CD14-positive monocyte (primary cell): Measurements from ENCODE around the gene LIPK. TPM values are rescaled to one million over a fixed set of nuclear protein-coding genes. Genes with fewer than 3 reads are reported as not detected.

Experiments used
- DNase-seq, 3 donors: peaks; one replicate each; pipeline ENCODE4 v3.0.0-alpha.2; 2011 to 2022
- H2AFZ ChIP-seq: 2 replicates; pipeline ENCODE4 v1.6.0; 2012; ENCODE audit warnings: mild to moderate bottlenecking, low read depth, low read length, inconsistent platforms; ENCODE audit not compliant: insufficient read depth, poor library complexity, severe bottlenecking
- H3K27ac ChIP-seq, 2 donors: 1 replicate in 1 of 2; 2 replicates in 1 of 2; pipeline ENCODE4 v1.5.1; 2012 to 2013; ENCODE audit warnings: low read length in 2 of 2, control low read depth in 1 of 2, inconsistent platforms in 1 of 2, low read depth in 1 of 2, mild to moderate bottlenecking in 1 of 2
- H3K27me3 ChIP-seq, 2 donors: one replicate each; pipeline versions ENCODE4 v1.6.0 to v1.6.1; 2011 to 2013; ENCODE audit warnings: low read length in 2 of 2; ENCODE audit not compliant: control insufficient read depth in 2 of 2, insufficient read depth in 2 of 2
- H3K36me3 ChIP-seq, 2 donors: replicated peaks in 1 of 2; 1 replicate in 1 of 2; 2 replicates in 1 of 2; pipeline versions ENCODE4 v1.5.1 to v1.6.1; 2012 to 2013; ENCODE audit warnings: low read length in 2 of 2, control low read depth in 1 of 2, inconsistent platforms in 1 of 2, mild to moderate bottlenecking in 1 of 2; ENCODE audit not compliant: insufficient read depth in 2 of 2, control insufficient read depth in 1 of 2
- H3K4me1 ChIP-seq, 2 donors: 1 replicate in 1 of 2; 2 replicates in 1 of 2; pipeline versions ENCODE4 v1.5.1 to v1.6.1; 2012 to 2013; ENCODE audit warnings: low read length in 2 of 2, control low read depth in 1 of 2, inconsistent platforms in 1 of 2, mild to moderate bottlenecking in 1 of 2, moderate library complexity in 1 of 2; ENCODE audit not compliant: insufficient read depth in 2 of 2, control insufficient read depth in 1 of 2
- H3K4me2 ChIP-seq: replicated peaks from 2 replicates; pipeline ENCODE3; 2012; ENCODE audit warnings: low read length, moderate library complexity, mild to moderate bottlenecking; ENCODE audit not compliant: poor library complexity, severe bottlenecking; ENCODE audit errors: extremely low read depth
- H3K4me3 ChIP-seq, 3 experiments: fragments of 200-600 bp in 1 of 3; sonication (generic) in 1 of 3; replicated peaks in 1 of 3; 1 replicate in 2 of 3; 2 replicates in 1 of 3; pipeline ENCODE4 v1.5.1; 2011 to 2013; ENCODE audit warnings: low read length in 3 of 3, mild to moderate bottlenecking in 3 of 3, control low read depth in 2 of 3, low read depth in 2 of 3, inconsistent platforms in 1 of 3, moderate library complexity in 1 of 3
- H3K79me2 ChIP-seq: 2 replicates; pipeline ENCODE4 v1.6.0; 2012; ENCODE audit warnings: mild to moderate bottlenecking, control low read depth, inconsistent platforms, low read length, moderate library complexity; ENCODE audit not compliant: insufficient read depth
- H3K9ac ChIP-seq: 2 replicates; pipeline ENCODE4 v1.6.0; 2017; ENCODE audit warnings: low read length, mild to moderate bottlenecking; ENCODE audit not compliant: insufficient read depth, poor library complexity, severe bottlenecking
- H3K9me3 ChIP-seq, 2 donors: replicated peaks in 1 of 2; 1 replicate in 1 of 2; 2 replicates in 1 of 2; pipeline versions ENCODE4 v1.5.1 to v1.6.1; 2012 to 2013; ENCODE audit warnings: low read length in 2 of 2, control low read depth in 1 of 2; ENCODE audit not compliant: control insufficient read depth in 1 of 2, insufficient read depth in 1 of 2
- H4K20me1 ChIP-seq: 2 replicates; pipeline ENCODE4 v1.6.0; 2012; ENCODE audit warnings: mild to moderate bottlenecking, low read length, control low read depth, moderate library complexity; ENCODE audit not compliant: insufficient read depth
- H3K27ac Mint-ChIP-seq, 7 donors: one replicate each; pipeline ENCODE4 v1.8.0; 2020; ENCODE audit warnings: mild to moderate bottlenecking in 7 of 7, mixed read lengths in 7 of 7, moderate library complexity in 6 of 7, inconsistent platforms in 2 of 7
- H3K27me3 Mint-ChIP-seq, 3 donors: one replicate each; pipeline ENCODE4 v1.8.0; 2021 to 2022; ENCODE audit warnings: low read depth in 3 of 3, mild to moderate bottlenecking in 3 of 3, mixed read lengths in 3 of 3, moderate library complexity in 3 of 3, inconsistent platforms in 1 of 3
- H3K36me3 Mint-ChIP-seq, 2 donors: one replicate each; pipeline ENCODE4 v1.8.0; 2020; ENCODE audit warnings: mixed read lengths in 2 of 2, inconsistent platforms in 1 of 2, mild to moderate bottlenecking in 1 of 2
- H3K4me1 Mint-ChIP-seq: one replicate; pipeline ENCODE4 v1.8.0; 2020; ENCODE audit warnings: mild to moderate bottlenecking, mixed read lengths
- H3K4me3 Mint-ChIP-seq, 2 donors: one replicate each; pipeline ENCODE4 v1.8.0; 2020; ENCODE audit warnings: mild to moderate bottlenecking in 2 of 2, mixed read lengths in 2 of 2, moderate library complexity in 1 of 2
- H3K9me3 Mint-ChIP-seq, 7 donors: one replicate each; pipeline ENCODE4 v1.8.0; 2020 to 2022; ENCODE audit warnings: mixed read lengths in 7 of 7, mild to moderate bottlenecking in 6 of 7, moderate library complexity in 6 of 7, inconsistent platforms in 2 of 7
- WGBS: methylation state at CpG from one replicate; pipeline ENCODE4 v1.1.5; 2013; ENCODE audit warnings: missing lambda C conversion rate; ENCODE audit not compliant: insufficient coverage; 5-methylcytosine and 5-hydroxymethylcytosine counted together
- intact Hi-C, 2 donors: fragments of 100-400 bp; cut with micrococcal nuclease; formaldehyde crosslinking; loops; one replicate each; pipeline versions ENCODE4 v1.15.0 to v1.15.1; 2023
- polyA plus RNA-seq, 3 donors: library from polyadenylated mRNA; depleted of rRNA in 1 of 3; unstranded in 2 of 3; stranded (reverse) in 1 of 3; fragments of 300-500 nt in 2 of 3; fragments of >200 nt in 1 of 3; fragmentation: Illumina TruSeq in 2 of 3; gene quantifications; 1 replicate in 2 of 3; 2 replicates in 1 of 3; pipeline ENCODE4 v1.2.3, GENCODE V29; 2012 to 2021
- TF ChIP-seq, protein P1 (sequence below): fragments of 200-600 bp; IDR thresholded peaks from one replicate; pipeline ENCODE4 v1.8.0; 2022; ENCODE audit warnings: antibody characterized with exemption, mild to moderate bottlenecking

LIPK gene
- polyA plus RNA-seq, 3 donors: not detected

DNA sequence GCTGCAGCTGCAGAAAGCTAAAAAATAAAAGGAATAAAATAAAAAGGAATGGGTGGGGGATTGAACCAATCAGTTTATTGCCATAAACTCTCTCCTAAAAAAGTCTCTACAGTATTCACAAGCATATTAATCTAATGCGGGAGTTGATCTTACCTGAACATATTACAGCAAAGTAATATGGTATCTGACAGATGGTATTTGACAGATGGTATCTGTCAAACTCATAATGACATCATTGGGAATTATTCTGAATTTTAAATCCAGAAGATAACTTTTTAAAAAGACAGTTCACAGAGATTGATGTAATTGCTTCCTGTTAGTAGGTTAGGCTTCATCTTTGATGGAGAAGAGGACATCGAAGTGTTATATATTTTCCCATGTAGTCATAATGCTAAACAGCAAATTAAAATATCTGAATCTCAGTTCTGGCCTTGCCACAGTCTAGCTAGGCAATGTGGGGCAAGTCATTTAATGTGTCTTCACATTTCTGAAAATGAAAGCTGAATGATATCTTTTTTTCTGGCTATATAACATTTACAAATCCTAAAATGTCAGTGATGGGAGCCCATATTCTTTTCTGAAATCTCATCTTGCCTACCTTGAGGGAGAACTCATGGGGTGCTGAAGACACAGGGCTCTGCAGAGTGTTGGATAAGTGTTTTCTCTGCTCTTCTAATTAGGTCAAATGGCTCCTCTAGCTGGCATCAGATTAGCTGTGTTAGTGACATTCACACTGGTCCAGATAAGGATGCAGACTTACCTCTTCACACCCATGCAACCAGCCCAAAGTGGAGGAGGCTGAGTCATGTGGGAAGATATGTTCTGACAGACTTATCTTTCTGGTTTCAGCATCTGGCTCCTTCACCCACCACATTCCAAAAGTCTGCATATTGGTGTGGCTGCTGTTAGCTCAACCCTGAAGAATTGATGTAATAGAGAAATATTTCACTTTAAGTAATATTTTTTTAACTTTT, 94.4 kb downstream of the LIPK start:
- no peak overlapping the region for H3K4me3 ChIP-seq
- no CpG with 5 or more reads among the region's 2 CpGs for WGBS
- no peak overlapping the region for H3K4me2 ChIP-seq
- H3K4me1 ChIP-seq: no peaks in the 10 kb centered on the region
- H3K27ac ChIP-seq: no peak overlapping the region
- TF ChIP-seq, protein P1, sequence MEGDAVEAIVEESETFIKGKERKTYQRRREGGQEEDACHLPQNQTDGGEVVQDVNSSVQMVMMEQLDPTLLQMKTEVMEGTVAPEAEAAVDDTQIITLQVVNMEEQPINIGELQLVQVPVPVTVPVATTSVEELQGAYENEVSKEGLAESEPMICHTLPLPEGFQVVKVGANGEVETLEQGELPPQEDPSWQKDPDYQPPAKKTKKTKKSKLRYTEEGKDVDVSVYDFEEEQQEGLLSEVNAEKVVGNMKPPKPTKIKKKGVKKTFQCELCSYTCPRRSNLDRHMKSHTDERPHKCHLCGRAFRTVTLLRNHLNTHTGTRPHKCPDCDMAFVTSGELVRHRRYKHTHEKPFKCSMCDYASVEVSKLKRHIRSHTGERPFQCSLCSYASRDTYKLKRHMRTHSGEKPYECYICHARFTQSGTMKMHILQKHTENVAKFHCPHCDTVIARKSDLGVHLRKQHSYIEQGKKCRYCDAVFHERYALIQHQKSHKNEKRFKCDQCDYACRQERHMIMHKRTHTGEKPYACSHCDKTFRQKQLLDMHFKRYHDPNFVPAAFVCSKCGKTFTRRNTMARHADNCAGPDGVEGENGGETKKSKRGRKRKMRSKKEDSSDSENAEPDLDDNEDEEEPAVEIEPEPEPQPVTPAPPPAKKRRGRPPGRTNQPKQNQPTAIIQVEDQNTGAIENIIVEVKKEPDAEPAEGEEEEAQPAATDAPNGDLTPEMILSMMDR: no peak
- no peaks in the 10 kb centered on the region for H3K36me3 ChIP-seq
- H3K9me3 Mint-ChIP-seq: peaks cover 0 to 14% (median 0%) of the 10 kb centered on the region in 7 donors
- H3K79me2 ChIP-seq: no peaks in the 10 kb centered on the region
- H3K36me3 Mint-ChIP-seq: no peaks in the 10 kb centered on the region
- H3K4me1 Mint-ChIP-seq: no peaks in the 10 kb centered on the region
- peak overlapping the region in 1 of 7 donors; percentile 38 for H3K27ac Mint-ChIP-seq
- no peaks in the 10 kb centered on the region for H4K20me1 ChIP-seq
- peaks cover 12 to 15% of the 10 kb centered on the region in 2 donors for H3K27me3 ChIP-seq
- intact Hi-C loops: loop anchor here in 1 of 2 donors (10.0 kb wide), 1 partner anchor 236 kb away; no protein-coding TSS in a partner anchor
- H3K27me3 Mint-ChIP-seq: peaks cover 11 to 29% (median 18%) of the 10 kb centered on the region in 3 donors
- DNase-seq: no peak
- H3K4me3 Mint-ChIP-seq: no peak overlapping the region
- no peak overlapping the region for H2AFZ ChIP-seq
- H3K9ac ChIP-seq: no peak overlapping the region
- no peaks in the 10 kb centered on the region for H3K9me3 ChIP-seq

Other genes with a start within 250 kb of the LIPK start
- 1 to 10 TPM; 3.3 to 3.9 (median 3.7) TPM for gene RNLS, start 122.9 kb upstream of the LIPK start, polyA plus RNA-seq
- under 1 TPM in 1 of 3 donors, not detected in 2; 0.04 TPM for gene LIPJ, start 119.5 kb upstream of the LIPK start, polyA plus RNA-seq
- gene LIPF, start 41.8 kb upstream of the LIPK start, polyA plus RNA-seq: not detected
- 10 to 100 TPM in 2 of 3 donors, 1 to 10 TPM in 1; 8.9 to 12.9 (median 10.1) TPM for gene LIPN, start 53.8 kb downstream of the LIPK start, polyA plus RNA-seq
- gene LIPM, start 96.5 kb downstream of the LIPK start, polyA plus RNA-seq: not detected
- 1 to 10 TPM; 2.7 to 3.5 (median 3.2) TPM for gene ANKRD22, start 145.6 kb downstream of the LIPK start, polyA plus RNA-seq
- 1 to 10 TPM in 1 of 3 donors, under 1 TPM in 2; 0.07 to 1.5 (median 0.10) TPM for gene STAMBPL1, start 174.0 kb downstream of the LIPK start, polyA plus RNA-seq
- gene ACTA2, start 246.5 kb downstream of the LIPK start, polyA plus RNA-seq: 10 to 100 TPM in 1 of 3 donors, 1 to 10 TPM in 2; 4.4 to 12.3 (median 6.8) TPM